CD14-positive monocyte (primary cell): ENCODE data around the gene THAP6. TPM values are rescaled to one million over a fixed set of nuclear protein-coding genes. Genes with fewer than 3 reads are reported as not detected.

Experiments
- DNase-seq, 3 donors: peaks; one replicate each; pipeline ENCODE4 v3.0.0-alpha.2; 2011 to 2022
- H2AFZ ChIP-seq: 2 replicates; pipeline ENCODE4 v1.6.0; 2012; ENCODE audit warnings: mild to moderate bottlenecking, low read depth, low read length, inconsistent platforms; ENCODE audit not compliant: insufficient read depth, poor library complexity, severe bottlenecking
- H3K27ac ChIP-seq, 2 donors: 1 replicate in 1 of 2; 2 replicates in 1 of 2; pipeline ENCODE4 v1.5.1; 2012 to 2013; ENCODE audit warnings: low read length in 2 of 2, control low read depth in 1 of 2, inconsistent platforms in 1 of 2, low read depth in 1 of 2, mild to moderate bottlenecking in 1 of 2
- H3K27me3 ChIP-seq, 2 donors: one replicate each; pipeline versions ENCODE4 v1.6.0 to v1.6.1; 2011 to 2013; ENCODE audit warnings: low read length in 2 of 2; ENCODE audit not compliant: control insufficient read depth in 2 of 2, insufficient read depth in 2 of 2
- H3K36me3 ChIP-seq, 2 donors: replicated peaks in 1 of 2; 1 replicate in 1 of 2; 2 replicates in 1 of 2; pipeline versions ENCODE4 v1.5.1 to v1.6.1; 2012 to 2013; ENCODE audit warnings: low read length in 2 of 2, control low read depth in 1 of 2, inconsistent platforms in 1 of 2, mild to moderate bottlenecking in 1 of 2; ENCODE audit not compliant: insufficient read depth in 2 of 2, control insufficient read depth in 1 of 2
- H3K4me1 ChIP-seq, 2 donors: 1 replicate in 1 of 2; 2 replicates in 1 of 2; pipeline versions ENCODE4 v1.5.1 to v1.6.1; 2012 to 2013; ENCODE audit warnings: low read length in 2 of 2, control low read depth in 1 of 2, inconsistent platforms in 1 of 2, mild to moderate bottlenecking in 1 of 2, moderate library complexity in 1 of 2; ENCODE audit not compliant: insufficient read depth in 2 of 2, control insufficient read depth in 1 of 2
- H3K4me2 ChIP-seq: replicated peaks from 2 replicates; pipeline ENCODE3; 2012; ENCODE audit warnings: low read length, moderate library complexity, mild to moderate bottlenecking; ENCODE audit not compliant: poor library complexity, severe bottlenecking; ENCODE audit errors: extremely low read depth
- H3K4me3 ChIP-seq, 3 experiments: fragments of 200-600 bp in 1 of 3; sonication (generic) in 1 of 3; replicated peaks in 1 of 3; 1 replicate in 2 of 3; 2 replicates in 1 of 3; pipeline ENCODE4 v1.5.1; 2011 to 2013; ENCODE audit warnings: low read length in 3 of 3, mild to moderate bottlenecking in 3 of 3, control low read depth in 2 of 3, low read depth in 2 of 3, inconsistent platforms in 1 of 3, moderate library complexity in 1 of 3
- H3K79me2 ChIP-seq: 2 replicates; pipeline ENCODE4 v1.6.0; 2012; ENCODE audit warnings: mild to moderate bottlenecking, control low read depth, inconsistent platforms, low read length, moderate library complexity; ENCODE audit not compliant: insufficient read depth
- H3K9ac ChIP-seq: 2 replicates; pipeline ENCODE4 v1.6.0; 2017; ENCODE audit warnings: low read length, mild to moderate bottlenecking; ENCODE audit not compliant: insufficient read depth, poor library complexity, severe bottlenecking
- H3K9me3 ChIP-seq, 2 donors: replicated peaks in 1 of 2; 1 replicate in 1 of 2; 2 replicates in 1 of 2; pipeline versions ENCODE4 v1.5.1 to v1.6.1; 2012 to 2013; ENCODE audit warnings: low read length in 2 of 2, control low read depth in 1 of 2; ENCODE audit not compliant: control insufficient read depth in 1 of 2, insufficient read depth in 1 of 2
- H4K20me1 ChIP-seq: 2 replicates; pipeline ENCODE4 v1.6.0; 2012; ENCODE audit warnings: mild to moderate bottlenecking, low read length, control low read depth, moderate library complexity; ENCODE audit not compliant: insufficient read depth
- H3K27ac Mint-ChIP-seq, 7 donors: one replicate each; pipeline ENCODE4 v1.8.0; 2020; ENCODE audit warnings: mild to moderate bottlenecking in 7 of 7, mixed read lengths in 7 of 7, moderate library complexity in 6 of 7, inconsistent platforms in 2 of 7
- H3K27me3 Mint-ChIP-seq, 3 donors: one replicate each; pipeline ENCODE4 v1.8.0; 2021 to 2022; ENCODE audit warnings: low read depth in 3 of 3, mild to moderate bottlenecking in 3 of 3, mixed read lengths in 3 of 3, moderate library complexity in 3 of 3, inconsistent platforms in 1 of 3
- H3K36me3 Mint-ChIP-seq, 2 donors: one replicate each; pipeline ENCODE4 v1.8.0; 2020; ENCODE audit warnings: mixed read lengths in 2 of 2, inconsistent platforms in 1 of 2, mild to moderate bottlenecking in 1 of 2
- H3K4me1 Mint-ChIP-seq: one replicate; pipeline ENCODE4 v1.8.0; 2020; ENCODE audit warnings: mild to moderate bottlenecking, mixed read lengths
- H3K4me3 Mint-ChIP-seq, 2 donors: one replicate each; pipeline ENCODE4 v1.8.0; 2020; ENCODE audit warnings: mild to moderate bottlenecking in 2 of 2, mixed read lengths in 2 of 2, moderate library complexity in 1 of 2
- H3K9me3 Mint-ChIP-seq, 7 donors: one replicate each; pipeline ENCODE4 v1.8.0; 2020 to 2022; ENCODE audit warnings: mixed read lengths in 7 of 7, mild to moderate bottlenecking in 6 of 7, moderate library complexity in 6 of 7, inconsistent platforms in 2 of 7
- WGBS: methylation state at CpG from one replicate; pipeline ENCODE4 v1.1.5; 2013; ENCODE audit warnings: missing lambda C conversion rate; ENCODE audit not compliant: insufficient coverage; 5-methylcytosine and 5-hydroxymethylcytosine counted together
- intact Hi-C, 2 donors: fragments of 100-400 bp; cut with micrococcal nuclease; formaldehyde crosslinking; loops; one replicate each; pipeline versions ENCODE4 v1.15.0 to v1.15.1; 2023
- polyA plus RNA-seq, 3 donors: library from polyadenylated mRNA; depleted of rRNA in 1 of 3; unstranded in 2 of 3; stranded (reverse) in 1 of 3; fragments of 300-500 nt in 2 of 3; fragments of >200 nt in 1 of 3; fragmentation: Illumina TruSeq in 2 of 3; gene quantifications; 1 replicate in 2 of 3; 2 replicates in 1 of 3; pipeline ENCODE4 v1.2.3, GENCODE V29; 2012 to 2021
- TF ChIP-seq, protein P1 (sequence below): fragments of 200-600 bp; IDR thresholded peaks from one replicate; pipeline ENCODE4 v1.8.0; 2022; ENCODE audit warnings: antibody characterized with exemption, mild to moderate bottlenecking

Gene THAP6
- polyA plus RNA-seq, 3 donors: 2.3 to 6.1 (median 5.6) TPM

DNA sequence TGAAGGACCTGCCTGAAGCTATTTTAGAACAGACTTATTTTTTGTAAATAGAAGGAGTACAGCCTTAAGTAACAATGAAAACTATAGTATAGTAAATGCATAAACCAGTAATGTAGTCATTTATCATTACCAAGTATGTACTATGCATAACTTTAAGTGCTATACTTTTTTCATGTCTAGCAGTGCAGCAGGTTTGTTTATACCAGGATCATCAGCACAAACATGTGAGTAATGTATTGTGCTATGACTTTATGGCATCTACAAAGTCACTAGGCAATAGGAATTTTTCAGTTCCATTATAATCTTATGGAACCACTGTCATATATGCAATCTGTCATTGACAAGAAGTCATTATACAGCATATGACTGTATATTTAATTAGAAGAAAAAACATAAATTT is 38.2 kb downstream of the THAP6 start:
- H3K27ac Mint-ChIP-seq: no peak overlapping the region
- no peaks in the 10 kb centered on the region for H3K9me3 ChIP-seq
- TF ChIP-seq, protein P1, sequence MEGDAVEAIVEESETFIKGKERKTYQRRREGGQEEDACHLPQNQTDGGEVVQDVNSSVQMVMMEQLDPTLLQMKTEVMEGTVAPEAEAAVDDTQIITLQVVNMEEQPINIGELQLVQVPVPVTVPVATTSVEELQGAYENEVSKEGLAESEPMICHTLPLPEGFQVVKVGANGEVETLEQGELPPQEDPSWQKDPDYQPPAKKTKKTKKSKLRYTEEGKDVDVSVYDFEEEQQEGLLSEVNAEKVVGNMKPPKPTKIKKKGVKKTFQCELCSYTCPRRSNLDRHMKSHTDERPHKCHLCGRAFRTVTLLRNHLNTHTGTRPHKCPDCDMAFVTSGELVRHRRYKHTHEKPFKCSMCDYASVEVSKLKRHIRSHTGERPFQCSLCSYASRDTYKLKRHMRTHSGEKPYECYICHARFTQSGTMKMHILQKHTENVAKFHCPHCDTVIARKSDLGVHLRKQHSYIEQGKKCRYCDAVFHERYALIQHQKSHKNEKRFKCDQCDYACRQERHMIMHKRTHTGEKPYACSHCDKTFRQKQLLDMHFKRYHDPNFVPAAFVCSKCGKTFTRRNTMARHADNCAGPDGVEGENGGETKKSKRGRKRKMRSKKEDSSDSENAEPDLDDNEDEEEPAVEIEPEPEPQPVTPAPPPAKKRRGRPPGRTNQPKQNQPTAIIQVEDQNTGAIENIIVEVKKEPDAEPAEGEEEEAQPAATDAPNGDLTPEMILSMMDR: no peak
- no peak overlapping the region for H3K4me3 Mint-ChIP-seq
- peaks cover 0 to 2% (median 0%) of the 10 kb centered on the region in 7 donors for H3K9me3 Mint-ChIP-seq
- H3K36me3 Mint-ChIP-seq: no peaks in the 10 kb centered on the region
- H3K9ac ChIP-seq: no peak overlapping the region
- intact Hi-C loops: no loop called here
- peaks cover 0 to 3% (median 1%) of the 10 kb centered on the region in 3 donors for H3K27me3 Mint-ChIP-seq
- peaks cover 5% of the 10 kb centered on the region in 2 donors for H3K4me1 ChIP-seq
- no peak overlapping the region for H3K4me3 ChIP-seq
- peaks cover 6% of the 10 kb centered on the region for H3K4me1 Mint-ChIP-seq
- H3K36me3 ChIP-seq: no peaks in the 10 kb centered on the region
- H2AFZ ChIP-seq: no peak overlapping the region
- no peaks in the 10 kb centered on the region for H3K79me2 ChIP-seq
- no peaks in the 10 kb centered on the region for H3K27me3 ChIP-seq
- no peak overlapping the region for H3K27ac ChIP-seq
- DNase-seq: no peak
- H3K4me2 ChIP-seq: no peak overlapping the region
- H4K20me1 ChIP-seq: no peaks in the 10 kb centered on the region

DNA sequence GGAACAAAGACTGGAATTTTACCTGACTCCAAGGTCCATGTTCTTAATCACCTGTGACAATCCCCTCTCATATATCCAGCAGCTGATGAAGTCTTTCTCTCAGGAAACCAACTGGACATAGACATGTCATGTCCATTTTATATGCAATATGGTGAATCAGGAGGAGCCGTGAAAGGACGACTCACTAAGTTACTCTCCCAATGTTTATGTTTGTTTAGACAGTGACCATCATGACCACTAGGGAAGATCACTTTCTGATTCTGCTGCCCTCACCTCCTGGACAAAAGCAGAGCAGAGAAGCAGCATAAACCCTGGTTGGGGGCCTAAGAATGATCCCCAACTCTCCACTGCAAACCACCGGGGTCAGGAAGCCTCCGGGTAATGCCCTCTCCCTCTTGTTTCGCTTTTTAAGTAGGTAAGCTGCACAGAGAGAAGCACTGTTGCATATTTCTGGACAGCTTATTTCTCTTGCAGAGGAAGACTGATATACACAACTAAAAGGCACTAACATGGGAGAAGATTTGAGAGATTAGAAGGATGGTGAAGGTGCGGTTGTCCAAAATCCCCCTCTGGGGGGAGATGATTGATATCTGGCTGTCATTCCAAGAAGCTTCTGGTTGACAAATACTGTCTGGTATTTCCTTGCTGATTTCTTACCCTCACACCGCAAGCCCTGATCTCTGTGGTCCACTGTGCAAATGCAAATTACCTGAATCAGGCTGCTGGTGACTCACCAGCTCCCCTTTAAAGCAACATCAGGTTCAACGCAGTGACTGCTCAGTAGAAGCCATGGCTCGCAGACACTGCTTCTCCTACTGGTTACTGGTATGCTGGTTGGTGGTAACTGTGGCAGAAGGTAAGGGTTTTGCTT is 41.3 kb downstream of the THAP6 start, which contains the start of gene ODAPH:
TSS of gene ODAPH (plus strand) at position 773 of the 871 bp plus-strand sequence. CDS start at position 790, 17 bp downstream.
- peak within 1 kb of the TSS in 2 of 7 donors; percentile 7 to 30 for H3K27ac Mint-ChIP-seq
- H3K4me2 ChIP-seq: no peak within 1 kb of the TSS
- no peak within 1 kb of the TSS for H3K4me3 ChIP-seq
- no peak within 1 kb of the TSS for H3K4me3 Mint-ChIP-seq
- no peaks in the 10 kb centered on the region for H3K4me1 Mint-ChIP-seq
- H3K36me3 Mint-ChIP-seq: no peaks in the 10 kb centered on the region
- no peaks in the 10 kb centered on the region for H3K27me3 ChIP-seq
- H3K9me3 Mint-ChIP-seq: no peaks in the 10 kb centered on the region
- H3K9me3 ChIP-seq: no peaks in the 10 kb centered on the region
- no peak within 1 kb of the TSS for H3K27ac ChIP-seq
- peaks cover 0 to 3% (median 1%) of the 10 kb centered on the region in 3 donors for H3K27me3 Mint-ChIP-seq
- TF ChIP-seq, protein P1: no peak
- no peaks in the 10 kb centered on the region for H3K36me3 ChIP-seq
- no peaks in the 10 kb centered on the region for H3K4me1 ChIP-seq
- H3K9ac ChIP-seq: no peak within 1 kb of the TSS
- H2AFZ ChIP-seq: no peak within 1 kb of the TSS
- no peak for DNase-seq
- H3K79me2 ChIP-seq: no peaks in the 10 kb centered on the region
- intact Hi-C loops: no loop called here
- WGBS: 82% methylated on average over 1 of the region's 9 CpGs
- H4K20me1 ChIP-seq: no peaks in the 10 kb centered on the region
